ENCODE results near the gene PUS7.

GRCh38 chr7:105413887-105414437 lies 108.1 kb downstream of the PUS7 start:
- no peak for TF ChIP-seq CTCF (IDR thresholded peaks at IDR 0.05)
- TF ChIP-seq POLR2A (IDR thresholded peaks at IDR 0.05) = no peak

Measured in upper lobe of left lung (tissue), 4 donors.